A549 treated with AZD2906 at 1 μM for 4 hours (cell line): ENCODE measurements around the gene TSPOAP1. TPM values are rescaled to one million over a fixed set of nuclear protein-coding genes. Genes with fewer than 3 reads are reported as not detected.

ENCODE experiments used
- total RNA-seq: library from RNA; stranded (reverse); fragments of 200-300 nt; extraction: Qiagen RNA extraction; gene quantifications from 5 replicates; pipeline ENCODE4 v1.2.3, GENCODE V29; 2022

Gene TSPOAP1
- total RNA-seq = not detected in 5 replicates

GRCh38 chr17:58328195-58329034, at the start of gene TSPOAP1:
Gene TSPOAP1 (minus strand): TSS chr17:58328795. CDS start chr17:58327920, 875 bp downstream.

GRCh38 chr17:58351831-58352595, 23.4 kb upstream of the TSPOAP1 start, which contains the start of gene SUPT4H1:
Gene SUPT4H1 (minus strand): TSS chr17:58352201. CDS start chr17:58352135, 66 bp downstream.

GRCh38 chr17:58280480-58281217, 47.9 kb downstream of the TSPOAP1 start, which contains the start of gene MPO:
Gene MPO (minus strand): TSS chr17:58280935. CDS start chr17:58280758, 177 bp downstream.

Other genes starting within 250 kb of the TSPOAP1 start
- gene DYNLL2, start 245.4 kb downstream of the TSPOAP1 start, total RNA-seq = 20.0 to 24.3 TPM (median 22.6 TPM) in 5 replicates
- 0.02 to 0.03 TPM in 2 of 5 replicates, not detected in the others for gene OR4D1, start 180.4 kb downstream of the TSPOAP1 start, total RNA-seq
- not detected in 5 replicates for gene OR4D2, start 161.8 kb downstream of the TSPOAP1 start, total RNA-seq
- gene EPX, start 136.1 kb downstream of the TSPOAP1 start, total RNA-seq = 0.03 TPM in 1 of 5 replicates, not detected in the others
- gene MKS1, start 109.5 kb downstream of the TSPOAP1 start, total RNA-seq = 9.7 to 11.7 TPM (median 11.4 TPM) in 5 replicates
- 0.06 to 0.10 TPM (median 0.08 TPM) in 4 of 5 replicates, not detected in the other for gene LPO, start 90.2 kb downstream of the TSPOAP1 start, total RNA-seq
- not detected in 5 replicates for gene MPO, start 47.9 kb downstream of the TSPOAP1 start, total RNA-seq
- 99.0 to 159 TPM (median 146 TPM) in 5 replicates for gene SUPT4H1, start 23.4 kb upstream of the TSPOAP1 start, total RNA-seq
- 0.26 to 0.45 TPM (median 0.34 TPM) in 5 replicates for gene RNF43, start 88.7 kb upstream of the TSPOAP1 start, total RNA-seq
- gene HSF5, start 159.6 kb upstream of the TSPOAP1 start, total RNA-seq = not detected in 5 replicates
- 8.4 to 11.0 TPM (median 9.2 TPM) in 5 replicates for gene MTMR4, start 185.8 kb upstream of the TSPOAP1 start, total RNA-seq